H9 (cell line): ENCODE results near the gene PPP3CA. TPM values are rescaled to one million over a fixed set of nuclear protein-coding genes. Genes with fewer than 3 reads are reported as not detected.

Experiments
- DNase-seq: peaks from one replicate; pipeline ENCODE4 v3.0.0-alpha.2; 2017
- H2AFZ ChIP-seq: one replicate; pipeline ENCODE4 v1.6.1; 2013; ENCODE audit warnings: mild to moderate bottlenecking, low read length, control low read depth, moderate library complexity
- H2AK5ac ChIP-seq: 2 replicates; pipeline ENCODE4 v1.6.1; 2013; ENCODE audit warnings: low read length, control low read depth, mixed read lengths; ENCODE audit not compliant: insufficient read length
- H2BK120ac ChIP-seq: one replicate; pipeline ENCODE4 v1.6.1; 2013; ENCODE audit warnings: low read depth, mild to moderate bottlenecking, low read length, control low read depth, inconsistent platforms; ENCODE audit not compliant: poor library complexity, severe bottlenecking
- H2BK12ac ChIP-seq: 2 replicates; pipeline ENCODE4 v1.6.1; 2013; ENCODE audit warnings: low read length, control low read depth, mixed read lengths, low read depth; ENCODE audit not compliant: insufficient read length
- H2BK15ac ChIP-seq: 2 replicates; pipeline ENCODE4 v1.6.1; 2013; ENCODE audit warnings: low read depth, low read length, control low read depth
- H2BK20ac ChIP-seq: one replicate; pipeline ENCODE4 v1.6.1; 2013; ENCODE audit warnings: low read depth, mild to moderate bottlenecking, low read length, control low read depth, inconsistent platforms; ENCODE audit not compliant: poor library complexity, severe bottlenecking
- H2BK5ac ChIP-seq: 2 replicates; pipeline ENCODE4 v1.6.1; 2013; ENCODE audit warnings: low read length, control low read depth, mixed read lengths; ENCODE audit not compliant: insufficient read length
- H3K14ac ChIP-seq: 2 replicates; pipeline ENCODE4 v1.6.1; 2013; ENCODE audit warnings: low read length, control low read depth; ENCODE audit not compliant: insufficient read depth
- H3K18ac ChIP-seq: 2 replicates; pipeline ENCODE4 v1.6.1; 2013; ENCODE audit warnings: low read depth, mild to moderate bottlenecking, mixed read lengths, low read length, control low read depth; ENCODE audit not compliant: insufficient read length
- H3K23ac ChIP-seq: 2 replicates; pipeline ENCODE4 v1.6.1; 2013; ENCODE audit warnings: low read length, control low read depth, mixed read lengths, low read depth; ENCODE audit not compliant: insufficient read length
- H3K23me2 ChIP-seq: 2 replicates; pipeline ENCODE4 v1.6.1; 2013; ENCODE audit warnings: low read depth, mild to moderate bottlenecking, mixed read lengths, low read length, control low read depth; ENCODE audit not compliant: insufficient read length, poor library complexity, severe bottlenecking
- H3K27ac ChIP-seq: 2 replicates; pipeline ENCODE4 v1.5.1; 2013; ENCODE audit warnings: low read length, control low read depth, mixed read lengths, low read depth; ENCODE audit not compliant: insufficient read length
- H3K27me3 ChIP-seq: 2 replicates; pipeline ENCODE4 v1.6.1; 2013; ENCODE audit warnings: low read length, control low read depth, inconsistent platforms; ENCODE audit not compliant: insufficient read depth
- H3K4ac ChIP-seq: 2 replicates; pipeline ENCODE4 v1.6.1; 2013; ENCODE audit warnings: low read depth, mild to moderate bottlenecking, control low read depth, inconsistent platforms, low read length, moderate library complexity
- H3K4me1 ChIP-seq: 2 replicates; pipeline ENCODE4 v1.6.1; 2013; ENCODE audit warnings: low read length, control low read depth, inconsistent platforms; ENCODE audit not compliant: insufficient read depth
- H3K4me2 ChIP-seq: 2 replicates; pipeline ENCODE4 v1.6.1; 2013; ENCODE audit warnings: low read length, control low read depth, mixed read lengths; ENCODE audit not compliant: insufficient read length, insufficient read depth
- H3K56ac ChIP-seq: 2 replicates; pipeline ENCODE4 v1.6.1; 2013; ENCODE audit warnings: low read depth, mild to moderate bottlenecking, mixed read lengths, low read length, control low read depth; ENCODE audit not compliant: insufficient read length
- H3K79me1 ChIP-seq: 2 replicates; pipeline ENCODE4 v1.6.1; 2013; ENCODE audit warnings: low read depth, mild to moderate bottlenecking, moderate library complexity, low read length, control low read depth, inconsistent platforms; ENCODE audit not compliant: insufficient read depth, poor library complexity, severe bottlenecking
- H3K79me2 ChIP-seq: 2 replicates; pipeline ENCODE4 v1.6.1; 2013; ENCODE audit warnings: low read length, control low read depth, inconsistent platforms; ENCODE audit not compliant: insufficient read depth
- H3K9ac ChIP-seq: 2 replicates; pipeline ENCODE4 v1.6.1; 2013; ENCODE audit warnings: low read length, control low read depth, mixed read lengths; ENCODE audit not compliant: insufficient read length; ENCODE audit errors: extremely low read depth
- H3K9me3 ChIP-seq: one replicate; pipeline ENCODE4 v1.6.1; 2013; ENCODE audit warnings: low read depth, low read length, inconsistent platforms; ENCODE audit not compliant: control insufficient read depth
- H3T11ph ChIP-seq: one replicate; pipeline ENCODE4 v1.6.1; 2013; ENCODE audit warnings: mild to moderate bottlenecking, low read length, control low read depth, inconsistent platforms
- H4K20me1 ChIP-seq: one replicate; pipeline ENCODE4 v1.6.1; 2013; ENCODE audit not compliant: control insufficient read depth, insufficient read length, insufficient read depth
- H4K5ac ChIP-seq: 2 replicates; pipeline ENCODE4 v1.6.1; 2013; ENCODE audit warnings: low read depth, mild to moderate bottlenecking, mixed read lengths, low read length, control low read depth; ENCODE audit not compliant: insufficient read length
- H4K8ac ChIP-seq: replicated peaks from 2 replicates; pipeline ENCODE4 v1.6.1; 2013; ENCODE audit warnings: low read length, control low read depth, mixed read lengths, low read depth; ENCODE audit not compliant: insufficient read length
- H4K91ac ChIP-seq: 2 replicates; pipeline ENCODE4 v1.6.1; 2013; ENCODE audit warnings: low read depth, mild to moderate bottlenecking, moderate library complexity, mixed read lengths, low read length, control low read depth; ENCODE audit not compliant: insufficient read length
- H3K27ac Mint-ChIP-seq, 3 experiments: 2 replicates in 2 of 3; 3 replicates in 1 of 3; pipeline ENCODE4 v1.8.0; 2020 to 2021; ENCODE audit warnings: mixed read lengths in 3 of 3, mild to moderate bottlenecking in 1 of 3, moderate library complexity in 1 of 3
- H3K27me3 Mint-ChIP-seq: 2 replicates; pipeline ENCODE4 v1.8.0; 2021; ENCODE audit warnings: low read depth, mild to moderate bottlenecking, moderate library complexity, mixed read lengths
- H3K36me3 Mint-ChIP-seq, 3 experiments: 2 replicates in 2 of 3; 3 replicates in 1 of 3; pipeline ENCODE4 v1.8.0; 2020 to 2021; ENCODE audit warnings: low read depth in 3 of 3, mixed read lengths in 3 of 3; ENCODE audit not compliant: insufficient read depth in 1 of 3
- H3K4me1 Mint-ChIP-seq, 2 experiments: 2 replicates each; pipeline ENCODE4 v1.8.0; 2020; ENCODE audit warnings: mixed read lengths in 2 of 2
- H3K4me3 Mint-ChIP-seq, 2 experiments: 2 replicates in 1 of 2; 3 replicates in 1 of 2; pipeline ENCODE4 v1.8.0; 2020 to 2021; ENCODE audit warnings: mild to moderate bottlenecking in 2 of 2, mixed read lengths in 2 of 2, moderate library complexity in 1 of 2
- H3K9me3 Mint-ChIP-seq, 2 experiments: 2 replicates in 1 of 2; 3 replicates in 1 of 2; pipeline ENCODE4 v1.8.0; 2020; ENCODE audit warnings: mild to moderate bottlenecking in 2 of 2, mixed read lengths in 2 of 2, moderate library complexity in 1 of 2
- CTCF ChIP-seq: fragments of 200-600 bp; sonication (generic); conservative IDR thresholded peaks from 3 replicates; pipeline ENCODE4 v1.8.0; 2021; ENCODE audit warnings: antibody characterized with exemption, mild to moderate bottlenecking
- WGBS: extraction: QIAGEN DNeasy Blood & Tissue Kit; methylation state at CpG from one replicate; pipeline ENCODE4 v1.1.7; 2013; ENCODE audit warnings: missing lambda C conversion rate, low lambda C conversion rate, mixed read lengths; ENCODE audit not compliant: insufficient read length; ENCODE audit errors: extremely low coverage; 5-methylcytosine and 5-hydroxymethylcytosine counted together
- total RNA-seq: library from RNA; stranded (reverse); gene quantifications from 2 replicates; pipeline ENCODE4 v1.2.1, GENCODE V29; 2021

Gene PPP3CA
- total RNA-seq, 1 experiment from 2014 or later: 16.8 TPM

- H3K23me2 ChIP-seq: no peaks in the 10 kb centered on the region
- H3K14ac ChIP-seq: no peak overlapping the region
- Mint-ChIP-seq H3K4me1 (peaks cover 19 to 20% of the 10 kb centered on the region in 2 experiments), H3K4me3 (no peak overlapping the region), H3K27me3 (peaks cover 2% of the 10 kb centered on the region; the same call in 1 of the 2 replicates), H3K27ac (no peak overlapping the region), H3K9me3 (no peaks in the 10 kb centered on the region; a peak in 1 of 5 replicates), H3K36me3 (peaks cover 0 to 6% (median 0%) of the 10 kb centered on the region in 3 experiments; a peak in 2 of 7 replicates)
- DNase-seq: no peak
- H3K4ac ChIP-seq: no peak overlapping the region
- H2BK5ac ChIP-seq: no peak overlapping the region
- H4K91ac ChIP-seq: no peak overlapping the region
- H3K4me1 ChIP-seq: peaks cover 11% of the 10 kb centered on the region
- no peak overlapping the region for H2BK20ac ChIP-seq
- no peak overlapping the region for H2BK15ac ChIP-seq
- no peak for TF ChIP-seq CTCF
- no peak overlapping the region for H3K4me2 ChIP-seq
- H2AK5ac ChIP-seq: no peak overlapping the region
- H3K56ac ChIP-seq: no peak overlapping the region
- H2BK120ac ChIP-seq: no peak overlapping the region
- no peaks in the 10 kb centered on the region for H4K20me1 ChIP-seq
- H2BK12ac ChIP-seq: no peak overlapping the region
- no peak overlapping the region for H3K23ac ChIP-seq
- H3K18ac ChIP-seq: no peak overlapping the region
- no peaks in the 10 kb centered on the region for H3K27me3 ChIP-seq
- H4K8ac ChIP-seq: no peak overlapping the region
- no CpG with 5 or more reads among the region's 1 CpG for WGBS
- no peak overlapping the region for H4K5ac ChIP-seq
- H3K9ac ChIP-seq: no peak overlapping the region
- H3T11ph ChIP-seq: no peak overlapping the region
- H3K9me3 ChIP-seq: no peaks in the 10 kb centered on the region
- H3K27ac ChIP-seq: no peak overlapping the region
- no peak overlapping the region for H2AFZ ChIP-seq
- H3K79me2 ChIP-seq: no peaks in the 10 kb centered on the region
- H3K79me1 ChIP-seq: no peaks in the 10 kb centered on the region
These were observed 304.5 kb downstream of the PPP3CA start for GRCh38 chr4:101042847-101043246.
